ENCODE data around the gene SAE1. TPM values are rescaled to one million over a fixed set of nuclear protein-coding genes. Genes with fewer than 3 reads are reported as not detected.
"Not testable (repeated sequence)": the region's sequence is repeated elsewhere in the genome, so short reads cannot be mapped to it uniquely, and the experiment has no call there.

The SAE1 gene
- total and polyA plus RNA-seq, 2 experiments from 2014 or later: 97.2 to 112 TPM

GRCh38 chr19:47243364-47243775, 112.7 kb downstream of the SAE1 start:
- H3K9me2 ChIP-seq (replicated peaks; ENCODE audit: insufficient read depth): no peaks in the 10 kb centered on the region
- H3K4me2 ChIP-seq: peak overlapping the region; percentile 72
- peak overlapping the region; percentile 5 for H3K4me3 ChIP-seq
- no peak for DNase-seq (ENCODE audit: low spot score)
- no peaks in the 10 kb centered on the region for H4K20me1 ChIP-seq (ENCODE audit: insufficient read depth, poor library complexity, severe bottlenecking)
- 32% methylated on average over 6 of the region's 9 CpGs for WGBS (ENCODE audit: low lambda C conversion rate, missing lambda C conversion rate)
- H3K27me3 ChIP-seq: peaks cover 7% of the 10 kb centered on the region
- peak overlapping the region; percentile 75 for H3K27ac ChIP-seq
- no peaks in the 10 kb centered on the region for H3K36me3 ChIP-seq (replicated peaks; ENCODE audit: insufficient read depth, low read depth)
- H3K79me2 ChIP-seq: no peaks in the 10 kb centered on the region
- peaks cover 10% of the 10 kb centered on the region for H3K4me1 ChIP-seq (ENCODE audit: insufficient read depth)
- H2AFZ ChIP-seq: peak overlapping the region; percentile 0
- TF ChIP-seq CTCF (IDR thresholded peaks at IDR 0.05; ENCODE audit: poor library complexity): no peak
- no peak for TF ChIP-seq EZH2phosphoT487 (IDR thresholded peaks at IDR 0.05; ENCODE audit: low read depth, severe bottlenecking, unreplicated experiment)
- TF ChIP-seq EZH2 (IDR thresholded peaks at IDR 0.05; ENCODE audit: borderline replicate concordance): no peak
- no peaks in the 10 kb centered on the region for H3K9me3 ChIP-seq (ENCODE audit: low read depth)

GRCh38 chr19:47243776-47244547, 113.3 kb downstream of the SAE1 start:
- 4% methylated on average over 42 of the region's 46 CpGs for WGBS (ENCODE audit: low lambda C conversion rate, missing lambda C conversion rate)
- peak overlapping the region; percentile 72 for H3K4me2 ChIP-seq
- peaks cover 7% of the 10 kb centered on the region for H3K27me3 ChIP-seq
- H3K9me3 ChIP-seq (ENCODE audit: low read depth): no peaks in the 10 kb centered on the region
- H3K4me1 ChIP-seq (ENCODE audit: insufficient read depth): peaks cover 10% of the 10 kb centered on the region
- TF ChIP-seq EZH2phosphoT487 (IDR thresholded peaks at IDR 0.05; ENCODE audit: low read depth, severe bottlenecking, unreplicated experiment): no peak
- peak; percentile 99 for TF ChIP-seq CTCF (IDR thresholded peaks at IDR 0.05; ENCODE audit: poor library complexity)
- TF ChIP-seq EZH2 (IDR thresholded peaks at IDR 0.05; ENCODE audit: borderline replicate concordance): no peak
- peak overlapping the region; percentile 5 for H3K4me3 ChIP-seq
- H4K20me1 ChIP-seq (ENCODE audit: insufficient read depth, poor library complexity, severe bottlenecking): no peaks in the 10 kb centered on the region
- H3K9me2 ChIP-seq (replicated peaks; ENCODE audit: insufficient read depth): no peaks in the 10 kb centered on the region
- H3K27ac ChIP-seq: peak overlapping the region; percentile 75
- H3K79me2 ChIP-seq: no peaks in the 10 kb centered on the region
- H2AFZ ChIP-seq: peak overlapping the region; percentile 30
- DNase-seq (ENCODE audit: low spot score): peak; percentile 98
- H3K36me3 ChIP-seq (replicated peaks; ENCODE audit: insufficient read depth, low read depth): no peaks in the 10 kb centered on the region

DNA sequence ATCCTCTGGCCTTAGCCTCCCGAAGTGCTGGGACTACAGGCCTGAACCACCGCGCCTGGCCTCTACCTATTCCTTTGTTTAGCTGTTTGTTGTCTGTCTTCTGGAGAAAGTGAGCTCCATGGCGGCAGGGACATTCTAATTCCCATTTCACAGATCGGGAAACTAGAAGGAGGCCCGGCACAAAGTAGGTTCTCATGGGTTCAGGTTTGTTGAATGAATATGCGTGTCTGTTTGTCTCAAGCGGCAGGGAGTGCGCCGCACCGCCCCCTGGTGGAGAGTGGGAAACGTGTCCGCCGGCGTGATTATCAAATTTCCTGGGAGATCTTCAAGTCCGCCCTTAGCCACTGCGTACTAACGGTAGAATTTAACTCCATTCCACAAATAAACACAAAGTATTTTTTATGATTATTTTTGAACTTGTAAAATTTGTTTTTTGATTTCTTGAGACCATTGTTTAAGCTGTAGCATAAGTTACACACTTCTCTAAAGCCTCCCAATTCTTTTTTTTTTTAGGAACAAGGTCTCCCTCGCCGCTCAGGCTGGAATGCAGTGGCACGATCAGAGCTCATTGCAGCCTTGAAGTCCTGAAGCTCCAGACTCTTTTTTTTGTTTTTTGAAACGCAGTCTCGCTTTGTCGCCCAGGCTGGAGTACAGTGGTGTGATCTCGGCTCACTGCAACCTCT, 116.8 kb downstream of the SAE1 start:
- peak; percentile 85 for DNase-seq (ENCODE audit: low spot score)

DNA sequence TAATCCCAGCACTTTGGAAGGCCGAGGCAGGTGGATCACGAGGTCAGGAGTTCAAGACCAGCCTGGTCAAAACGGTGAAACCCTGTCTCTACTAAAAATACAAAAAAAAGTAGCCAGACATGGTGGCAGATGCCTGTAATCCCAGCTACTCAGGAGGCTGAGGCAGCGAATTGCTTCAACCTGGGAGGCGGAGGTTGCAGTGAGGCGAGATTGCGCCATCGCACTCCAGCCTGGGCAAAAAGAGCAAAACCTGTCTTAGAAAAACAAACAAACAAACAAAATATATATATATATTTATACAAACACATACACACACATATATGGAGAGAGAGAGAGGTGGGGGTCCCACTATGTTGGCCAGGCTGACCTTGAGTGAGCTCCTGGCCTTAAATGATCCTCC, 122.4 kb downstream of the SAE1 start:
- H3K4me1 ChIP-seq (ENCODE audit: insufficient read depth); H3K27me3 ChIP-seq; H3K4me2 ChIP-seq; H3K4me3 ChIP-seq; H3K36me3 ChIP-seq (replicated peaks; ENCODE audit: insufficient read depth, low read depth); DNase-seq (ENCODE audit: low spot score); H3K79me2 ChIP-seq; H3K9me3 ChIP-seq (ENCODE audit: low read depth); H2AFZ ChIP-seq; H3K9me2 ChIP-seq (replicated peaks; ENCODE audit: insufficient read depth); H4K20me1 ChIP-seq (ENCODE audit: insufficient read depth, poor library complexity, severe bottlenecking): not testable (repeated sequence)
- H3K27ac ChIP-seq: peak overlapping the region; percentile 16
- WGBS (ENCODE audit: low lambda C conversion rate, missing lambda C conversion rate): 87% methylated on average over 8 of the region's 8 CpGs

More for the DNA sequence above, 116.8 kb downstream of the SAE1 start:
- no peak overlapping the region for H3K4me2 ChIP-seq
- H2AFZ ChIP-seq: no peak overlapping the region
- no peaks in the 10 kb centered on the region for H4K20me1 ChIP-seq (ENCODE audit: insufficient read depth, poor library complexity, severe bottlenecking)
- no peak overlapping the region for H3K4me3 ChIP-seq
- H3K9me3 ChIP-seq (ENCODE audit: low read depth): no peaks in the 10 kb centered on the region
- peak; percentile 93 for TF ChIP-seq CTCF (IDR thresholded peaks at IDR 0.05; ENCODE audit: poor library complexity)
- no peak for TF ChIP-seq EZH2phosphoT487 (IDR thresholded peaks at IDR 0.05; ENCODE audit: low read depth, severe bottlenecking, unreplicated experiment)
- TF ChIP-seq EZH2 (IDR thresholded peaks at IDR 0.05; ENCODE audit: borderline replicate concordance): no peak
- peaks cover 4% of the 10 kb centered on the region for H3K4me1 ChIP-seq (ENCODE audit: insufficient read depth)
- no peaks in the 10 kb centered on the region for H3K9me2 ChIP-seq (replicated peaks; ENCODE audit: insufficient read depth)
- H3K79me2 ChIP-seq: no peaks in the 10 kb centered on the region
- no peaks in the 10 kb centered on the region for H3K36me3 ChIP-seq (replicated peaks; ENCODE audit: insufficient read depth, low read depth)
- no peak overlapping the region for H3K27ac ChIP-seq
- H3K27me3 ChIP-seq: no peaks in the 10 kb centered on the region
- WGBS (ENCODE audit: low lambda C conversion rate, missing lambda C conversion rate): 41% methylated on average over 25 of the region's 25 CpGs

All from hepatocyte (in vitro differentiated cells).